Measurements from ENCODE around the gene NINL.
"Not testable (repeated sequence)": the region's sequence is repeated elsewhere in the genome, so short reads cannot be mapped to it uniquely, and the experiment has no call there.

The NINL gene

DNA sequence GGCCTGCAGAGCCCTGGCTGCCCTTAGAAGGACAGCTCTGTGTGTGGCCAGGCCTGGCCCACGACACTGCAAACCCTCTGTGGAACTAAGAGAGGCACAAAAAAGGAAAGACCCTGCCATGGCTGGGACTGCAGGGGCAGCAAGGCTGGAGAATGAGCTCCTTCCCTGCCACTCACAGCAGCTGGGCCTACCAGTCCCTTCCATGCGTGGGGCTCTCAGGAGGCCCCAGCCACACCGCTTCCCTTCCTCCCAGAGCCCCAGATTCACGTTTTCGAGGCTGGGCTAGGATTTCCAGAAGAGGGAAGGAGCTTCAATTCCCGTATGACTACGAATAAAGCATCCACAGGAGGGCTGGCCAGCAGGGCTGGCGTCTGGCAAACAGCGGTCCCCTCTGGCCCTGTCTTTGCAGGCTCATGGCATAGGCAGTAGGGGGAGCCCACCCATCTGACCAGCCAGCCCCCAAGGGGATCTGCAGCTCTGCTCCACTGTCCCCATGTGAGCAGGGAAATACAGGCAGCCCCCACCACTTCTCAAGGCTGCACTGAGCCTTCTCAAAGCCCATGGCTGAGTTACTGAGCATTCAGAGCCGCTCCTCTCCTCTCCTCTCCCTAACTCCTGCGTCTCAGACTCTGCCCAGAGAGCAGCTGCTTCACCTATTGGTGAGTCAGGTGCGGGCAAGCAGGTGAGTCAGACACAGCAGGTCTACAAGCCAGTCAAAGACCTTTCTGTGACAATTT lies 53.1 kb downstream of the NINL start:
- peak; percentile 70 for DNase-seq (ENCODE audit: low spot score)

DNA sequence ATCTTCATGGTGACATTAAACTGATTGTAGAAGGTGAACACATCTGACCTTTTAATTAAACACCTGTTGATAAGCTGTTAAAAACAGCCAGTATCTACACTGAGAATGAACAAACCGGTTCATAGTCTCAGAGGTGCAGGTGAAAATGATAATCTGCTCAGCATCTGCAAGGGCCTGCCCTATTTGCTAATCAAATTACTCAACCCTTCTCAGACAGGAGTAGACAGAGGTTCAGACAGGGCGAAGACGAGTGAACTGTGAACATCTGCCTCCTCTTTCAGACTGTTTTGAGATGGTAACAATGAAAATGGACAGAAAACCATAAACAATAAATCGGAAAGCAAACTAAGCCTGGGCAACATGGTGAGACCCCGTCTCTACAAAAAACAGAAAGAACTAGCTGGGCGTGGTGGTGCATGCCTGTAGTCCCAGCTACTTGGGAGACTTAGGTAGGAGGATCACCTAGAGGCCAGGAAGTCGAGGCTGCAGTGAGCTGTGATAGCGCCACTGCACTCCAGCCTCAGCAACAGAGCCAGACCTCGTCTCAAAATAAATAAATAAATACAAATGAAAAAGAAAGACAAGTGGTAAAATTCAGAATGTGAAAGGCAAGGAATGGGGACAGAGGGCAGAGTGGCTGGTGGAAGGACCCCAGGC lies 55.9 kb downstream of the NINL start:
- DNase-seq (ENCODE audit: low spot score) = no peak

DNA sequence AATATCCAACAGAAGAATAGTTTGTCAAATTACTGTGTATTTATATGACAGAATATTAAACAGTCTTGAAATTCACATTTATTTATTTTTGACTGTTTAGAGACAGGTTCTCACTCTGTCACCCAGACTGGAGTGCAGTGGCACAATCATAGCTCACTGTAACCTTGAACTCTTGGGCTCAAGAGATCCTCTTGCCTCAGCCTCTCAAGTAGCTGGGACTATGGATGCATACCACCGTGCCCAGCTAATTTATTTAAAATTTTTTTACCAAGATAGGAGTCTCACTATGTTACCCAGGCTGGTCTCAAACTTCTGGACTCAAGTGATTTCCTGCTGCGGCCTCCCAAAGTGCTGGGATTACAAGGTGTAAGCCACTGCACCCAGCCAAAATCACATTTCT lies 57.4 kb downstream of the NINL start:
- no peak for DNase-seq (ENCODE audit: low spot score)

DNA sequence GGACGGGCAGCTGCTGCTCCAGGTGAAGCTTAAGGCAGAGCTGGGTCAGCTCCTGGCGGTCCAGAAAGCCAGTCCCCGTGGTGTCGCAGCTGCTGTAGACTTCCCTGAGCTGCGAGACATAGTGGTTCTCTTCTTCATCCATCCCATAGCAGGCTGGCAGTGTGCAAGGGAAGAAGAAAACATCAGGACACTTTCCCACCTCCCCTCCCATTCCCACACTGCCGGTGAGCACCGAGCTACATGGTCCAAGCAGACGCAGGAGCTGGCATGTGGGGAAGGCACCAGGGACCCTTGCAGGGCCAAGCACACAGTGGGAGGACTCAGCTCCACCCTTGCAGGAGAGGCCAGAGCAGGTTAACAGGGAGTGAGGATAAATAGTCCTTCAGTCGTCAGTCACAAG lies 58.9 kb downstream of the NINL start:
- no peak for DNase-seq (ENCODE audit: low spot score)

DNA sequence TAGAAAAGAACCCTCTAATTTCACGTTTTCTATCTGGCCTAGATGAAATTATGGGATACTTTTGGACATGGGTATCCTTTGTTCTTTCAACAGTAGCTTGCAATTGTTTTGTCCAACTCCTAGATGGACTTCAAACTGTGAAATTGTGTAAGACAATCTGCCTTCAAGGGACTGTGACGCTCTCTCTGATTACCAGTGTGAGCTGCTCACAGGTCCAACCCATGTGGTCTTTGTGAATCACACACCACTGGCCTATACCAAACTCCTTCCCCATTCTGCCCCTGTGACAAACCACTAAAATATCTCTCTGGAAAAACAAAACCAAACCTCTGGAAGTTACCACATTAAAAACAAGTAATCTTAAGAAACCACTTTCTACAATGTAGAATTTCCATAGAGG lies 59.5 kb downstream of the NINL start:
- DNase-seq (ENCODE audit: low spot score) = no peak

DNA sequence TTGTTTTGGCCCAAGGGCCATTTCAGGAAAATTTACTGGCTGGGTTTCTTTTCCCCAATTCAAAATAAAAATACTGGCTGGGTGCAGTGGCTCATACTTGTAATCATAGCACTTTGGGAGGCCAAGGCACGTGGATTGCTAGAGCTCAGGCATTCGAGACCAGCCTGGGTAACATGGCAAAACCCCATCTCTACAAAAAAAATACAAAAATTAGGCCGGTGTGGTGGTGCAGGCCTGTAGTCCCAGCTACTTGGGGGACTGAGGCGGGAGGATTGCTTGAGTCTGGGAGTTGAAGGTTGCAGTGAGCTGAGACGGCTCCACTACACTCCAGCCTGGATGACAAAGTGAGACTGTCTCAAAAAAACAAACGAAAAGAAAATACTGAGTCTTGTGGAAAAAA lies 60.0 kb downstream of the NINL start:
- no peak for DNase-seq (ENCODE audit: low spot score)

DNA sequence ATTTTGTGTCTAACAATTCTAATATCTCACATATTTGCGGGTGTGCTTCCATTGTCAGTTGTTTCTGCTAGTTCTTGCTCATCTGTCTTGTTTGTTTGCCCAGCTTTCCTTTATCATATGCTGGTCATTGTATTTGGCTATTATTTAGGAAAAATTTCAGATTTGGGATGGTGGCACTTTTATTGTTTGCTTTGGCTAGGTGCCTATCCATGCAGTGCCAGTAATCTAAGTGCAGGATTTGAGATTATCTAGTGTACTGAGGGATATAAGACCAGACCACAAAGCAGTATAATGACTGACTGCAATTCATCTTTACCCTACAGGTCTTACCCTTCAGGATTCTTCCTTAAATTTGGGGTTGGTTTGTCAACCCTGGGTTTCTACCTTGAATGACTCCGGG lies 63.9 kb downstream of the NINL start:
- DNase-seq (ENCODE audit: low spot score) = no peak

DNA sequence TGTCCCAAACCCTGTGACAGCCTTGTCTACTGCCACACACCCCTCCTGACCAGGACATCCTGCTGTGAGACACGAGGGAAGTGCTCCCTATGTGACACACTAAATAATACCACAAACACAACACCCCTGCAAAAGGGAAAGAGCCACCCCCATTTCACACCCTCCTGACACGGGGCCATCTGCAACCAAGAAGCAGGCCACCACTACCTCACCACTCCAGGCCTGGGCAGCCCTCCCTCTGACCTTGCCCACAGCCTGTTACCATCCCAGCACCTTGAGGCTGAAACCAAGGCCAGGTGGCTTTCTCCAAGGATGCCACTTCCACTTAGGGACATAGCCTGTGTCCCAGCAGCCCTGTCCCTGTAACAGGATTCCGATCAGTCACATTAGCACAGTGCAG lies 68.2 kb downstream of the NINL start:
- DNase-seq (ENCODE audit: low spot score) = no peak

DNA sequence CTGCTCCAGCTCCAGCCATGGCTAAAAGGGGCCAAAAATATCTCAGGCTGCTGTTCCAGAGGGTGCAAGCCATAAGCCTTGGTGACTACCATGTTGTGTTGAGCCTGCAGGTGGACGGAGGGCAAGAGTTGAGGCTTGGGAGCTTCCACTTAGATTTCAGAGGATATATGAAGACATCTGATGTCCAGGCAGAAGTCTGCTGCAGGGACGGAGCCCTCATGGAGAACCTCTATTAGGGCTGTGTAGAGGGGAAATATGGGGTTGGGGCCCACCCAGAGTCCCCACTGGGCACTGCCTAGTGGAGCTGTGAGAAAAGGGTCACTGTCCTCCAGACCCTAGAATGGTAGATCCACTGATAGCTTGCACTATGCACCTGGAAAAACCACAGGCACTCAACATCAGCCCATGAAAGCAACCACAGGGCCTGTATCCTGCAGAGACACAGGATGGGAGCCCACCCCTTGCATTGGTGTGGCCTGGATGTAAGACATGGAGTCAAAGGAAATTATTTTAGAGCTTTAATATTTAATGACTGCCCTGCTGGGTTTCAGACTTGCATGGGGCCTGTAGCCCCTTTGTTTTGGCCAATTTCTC lies 70.5 kb downstream of the NINL start:
- DNase-seq (ENCODE audit: low spot score) = no peak

DNA sequence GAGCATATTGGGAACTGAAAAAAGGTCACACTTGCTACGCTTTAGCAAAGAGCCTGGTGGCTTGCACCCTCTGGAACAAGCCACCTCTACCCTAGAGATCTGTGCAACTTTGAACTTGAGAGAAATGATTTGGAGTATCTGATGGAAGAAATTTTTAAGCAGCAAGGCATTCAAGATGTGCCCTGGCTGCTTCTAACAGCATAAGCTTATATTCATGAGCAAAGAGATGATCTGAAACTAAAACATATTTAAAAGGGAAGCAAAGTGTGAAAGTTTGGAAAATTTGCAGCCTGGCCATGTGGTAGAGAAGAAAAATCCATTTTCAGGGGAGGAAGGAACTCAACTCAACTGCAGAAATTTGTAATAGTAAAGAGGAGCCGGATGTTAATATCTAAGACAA lies 71.1 kb downstream of the NINL start:
- DNase-seq (ENCODE audit: low spot score) = no peak

DNA sequence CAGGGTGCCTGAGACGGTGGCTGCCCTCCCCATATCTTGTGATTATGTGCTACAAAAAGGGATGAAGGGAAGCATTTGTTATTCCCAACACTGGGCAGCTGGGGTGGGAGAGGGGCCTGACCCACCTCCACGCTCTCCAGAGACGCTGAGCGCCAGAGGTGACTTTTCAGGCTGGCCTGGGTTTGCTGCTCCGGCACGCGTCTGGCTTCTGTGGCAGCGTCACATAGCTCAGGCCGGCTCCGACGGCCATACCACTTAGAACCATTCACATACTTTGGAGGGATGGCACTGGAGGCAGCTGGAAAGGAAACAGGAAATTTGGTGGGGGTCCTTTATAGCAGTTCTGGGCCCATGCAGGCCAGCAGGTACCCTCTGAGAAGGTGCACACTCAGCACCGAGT lies 72.6 kb downstream of the NINL start:
- DNase-seq (ENCODE audit: low spot score) = no peak

DNA sequence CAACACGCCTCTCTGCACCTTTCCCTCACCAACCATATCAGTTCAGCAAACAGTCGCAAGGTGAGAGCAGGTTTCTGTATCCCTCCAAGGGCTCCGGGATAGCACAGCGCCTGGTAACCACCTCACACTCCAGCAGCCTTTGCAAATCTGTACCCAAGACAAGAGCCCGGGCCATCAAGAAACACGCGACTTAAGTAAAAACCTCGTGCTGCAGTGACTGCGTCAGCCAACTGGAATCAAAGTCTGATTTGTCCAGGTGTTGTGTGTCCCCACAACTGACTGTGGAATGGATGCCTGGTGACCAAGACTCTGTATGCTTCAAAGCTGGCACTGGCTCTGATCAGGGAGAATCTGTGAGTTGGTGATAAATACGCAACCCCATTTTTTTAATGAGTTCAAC lies 74.1 kb downstream of the NINL start:
- no peak for DNase-seq (ENCODE audit: low spot score)

DNA sequence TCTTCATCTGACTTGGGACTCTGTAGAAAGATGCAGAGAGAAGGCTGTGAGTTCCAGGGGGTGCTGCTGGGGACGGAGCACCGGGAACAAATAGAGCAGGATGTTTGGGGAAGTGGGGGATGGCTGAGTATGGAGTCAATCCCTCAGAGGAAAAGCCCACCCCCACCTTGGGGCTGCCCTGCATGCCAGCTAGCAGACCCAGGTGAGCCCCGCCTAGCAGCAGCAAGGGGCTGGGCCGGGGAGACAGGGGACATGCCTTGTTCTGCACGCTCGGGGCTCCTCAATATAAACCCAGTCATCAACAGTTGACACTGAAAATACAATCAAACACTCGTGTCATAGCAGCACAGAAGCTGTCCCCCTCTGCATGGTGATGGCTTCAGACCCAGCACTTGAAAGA lies 74.6 kb downstream of the NINL start:
- no peak for DNase-seq (ENCODE audit: low spot score)

DNA sequence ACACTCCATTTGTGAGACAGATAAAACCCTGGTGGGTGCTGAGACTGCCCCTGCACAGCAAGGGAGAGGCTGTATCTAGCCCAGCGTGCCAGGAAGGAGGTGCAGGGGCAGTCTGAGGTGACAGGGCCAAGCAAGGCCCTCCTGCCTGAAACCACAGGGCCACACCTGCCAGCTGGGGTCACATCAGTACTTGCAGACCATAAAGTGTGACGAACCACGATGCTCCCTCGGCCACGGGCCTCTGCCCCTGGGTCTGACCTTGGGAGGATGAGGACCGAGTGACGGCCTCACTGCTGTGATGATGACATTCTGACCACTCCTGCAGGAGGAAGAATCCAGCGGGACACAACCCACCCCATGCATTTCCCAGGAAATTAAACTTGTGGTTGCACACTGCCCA lies 75.1 kb downstream of the NINL start:
- DNase-seq (ENCODE audit: low spot score) = no peak

DNA sequence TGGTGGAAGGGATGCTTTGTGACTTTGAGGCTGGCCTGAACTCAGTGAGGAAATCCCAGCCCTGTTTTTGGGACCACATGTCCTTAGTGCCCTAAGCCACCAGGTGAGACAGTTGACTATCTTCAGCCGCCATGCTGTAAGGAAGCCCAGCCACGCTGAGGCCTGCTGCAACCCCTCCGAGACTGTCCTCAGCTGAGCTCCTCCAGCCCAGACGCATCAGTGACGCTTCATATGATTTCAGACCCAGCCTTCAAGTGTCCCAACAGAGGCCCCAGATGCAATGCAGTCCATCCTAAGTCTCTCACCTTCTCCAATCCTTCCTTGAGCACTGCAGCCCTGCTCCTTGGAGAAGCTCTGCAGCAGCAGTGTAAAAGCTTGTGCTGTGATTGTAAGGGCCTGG lies 76.2 kb downstream of the NINL start:
- DNase-seq (ENCODE audit: low spot score) = no peak

DNA sequence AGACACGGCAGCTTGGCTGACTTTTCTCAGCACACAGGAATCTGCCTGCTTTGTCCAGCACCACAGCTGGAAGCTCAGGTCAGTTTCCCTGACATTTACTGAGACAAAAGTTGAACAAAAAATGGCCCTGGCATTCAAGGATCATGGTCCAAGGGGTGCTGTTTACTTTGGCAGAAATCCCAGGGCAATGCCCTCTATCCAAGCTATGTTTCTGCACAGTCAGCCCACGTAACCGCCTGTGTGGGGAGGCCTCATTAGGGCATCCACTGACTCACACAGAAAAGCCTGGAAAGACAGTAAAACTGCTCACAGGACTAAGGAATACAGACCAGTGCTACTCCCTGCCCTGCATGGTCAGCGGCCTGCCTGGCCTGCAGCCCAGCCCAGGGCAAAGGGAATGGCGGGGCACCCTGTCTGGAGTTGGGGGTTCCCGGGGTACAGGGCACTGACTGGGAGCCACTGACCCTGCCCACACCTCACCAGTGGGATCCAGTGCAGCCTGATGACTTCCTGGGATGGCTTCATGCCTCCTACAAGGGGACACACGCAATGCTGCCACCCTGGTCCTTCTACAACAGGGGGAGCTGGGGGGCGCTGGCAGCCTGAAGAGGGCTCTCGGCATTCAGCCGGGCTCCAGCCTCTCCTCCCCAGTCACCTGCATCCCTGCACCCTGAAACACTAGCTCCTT lies 77.1 kb downstream of the NINL start:
- no peak for DNase-seq (ENCODE audit: low spot score)

DNA sequence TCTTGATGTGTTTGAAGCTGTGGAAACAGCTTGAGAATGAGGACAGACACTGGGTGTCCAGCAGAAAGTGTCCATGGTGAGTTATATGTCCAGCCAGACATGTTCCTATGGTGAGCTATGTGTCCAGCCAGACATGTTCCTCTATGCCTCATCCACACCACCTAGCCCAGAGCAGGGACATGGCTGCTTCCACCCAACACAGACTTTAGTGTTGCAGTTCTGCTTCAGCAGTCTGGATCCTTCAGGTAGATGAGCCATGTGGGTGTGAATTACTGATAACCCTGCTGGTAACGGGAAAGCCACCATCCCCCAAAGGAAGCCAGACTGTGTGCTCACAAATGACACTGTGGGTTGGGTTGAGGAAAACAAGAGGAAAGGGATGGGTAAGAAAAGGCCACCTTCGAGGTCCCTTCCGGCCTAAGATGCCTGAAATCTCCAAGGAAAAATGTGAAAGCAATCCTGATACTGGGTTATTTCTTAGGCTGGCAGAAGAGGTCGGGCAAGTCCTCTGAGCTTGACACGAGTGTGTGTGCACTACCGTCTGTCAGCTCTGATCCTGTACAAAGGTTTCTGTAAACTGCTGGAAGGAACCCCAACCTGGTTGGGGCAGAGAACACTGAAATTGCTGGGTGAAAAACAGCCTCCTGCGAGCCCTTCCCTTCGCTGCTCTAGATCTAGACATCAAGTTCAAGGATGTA lies 77.8 kb downstream of the NINL start:
- DNase-seq (ENCODE audit: low spot score) = no peak

DNA sequence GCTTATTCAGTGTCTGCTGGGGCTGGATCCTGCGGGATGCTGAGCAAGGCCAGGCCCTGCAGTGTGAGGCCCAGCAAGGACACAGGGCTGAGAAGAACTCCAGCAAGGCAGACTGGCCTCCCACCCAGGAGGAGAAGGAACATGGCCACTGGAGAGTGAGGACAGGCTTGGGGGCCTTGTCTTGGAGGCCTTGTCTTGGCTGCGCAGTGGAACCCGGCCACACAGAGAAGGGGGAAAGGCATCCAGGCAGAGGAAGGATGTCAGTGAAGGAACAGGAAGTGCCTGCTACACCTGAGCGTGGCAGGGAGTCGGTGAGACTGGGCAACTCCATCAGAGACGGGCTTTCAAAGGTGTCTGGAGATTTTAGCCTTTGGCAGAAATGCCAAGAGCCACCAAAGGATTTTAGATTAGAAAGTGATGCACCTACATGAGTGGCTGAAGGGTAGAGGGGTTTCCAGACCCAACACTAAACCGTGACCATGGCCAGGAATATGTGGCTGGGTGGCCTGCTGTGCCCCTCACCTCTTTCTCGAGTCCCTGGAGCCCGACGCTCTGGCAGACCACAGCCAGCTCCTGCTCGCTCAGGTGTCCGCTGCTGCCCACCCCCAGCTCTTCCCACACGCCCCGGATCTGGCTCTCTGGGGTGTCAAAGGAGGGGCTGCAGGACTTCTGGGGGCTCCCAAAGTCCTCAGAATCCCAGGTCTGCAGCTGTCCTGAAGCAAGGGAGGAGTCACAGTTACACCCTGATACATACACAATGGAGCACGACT lies 80.8 kb downstream of the NINL start:
- DNase-seq (ENCODE audit: low spot score) = no peak

DNA sequence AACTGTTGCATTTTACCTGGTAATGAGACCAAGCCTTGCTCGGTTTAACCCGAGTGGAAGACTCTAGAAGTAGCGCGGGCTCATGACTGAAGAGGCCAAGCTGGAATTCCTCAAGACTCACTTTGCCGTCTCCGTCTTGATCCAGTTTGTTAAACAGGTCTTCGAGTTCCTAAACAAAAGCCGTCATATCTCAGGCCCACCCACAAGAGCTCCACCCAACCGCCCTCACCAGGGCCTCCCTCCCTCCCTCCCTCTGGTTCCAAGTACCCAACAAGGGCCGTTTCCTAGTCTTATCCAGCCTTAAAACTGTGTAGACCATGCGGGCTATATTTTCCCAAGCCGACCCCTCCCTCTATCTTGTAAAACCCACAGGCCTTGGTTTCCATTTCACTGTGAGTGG lies 81.4 kb downstream of the NINL start:
- no peak for DNase-seq (ENCODE audit: low spot score)

DNA sequence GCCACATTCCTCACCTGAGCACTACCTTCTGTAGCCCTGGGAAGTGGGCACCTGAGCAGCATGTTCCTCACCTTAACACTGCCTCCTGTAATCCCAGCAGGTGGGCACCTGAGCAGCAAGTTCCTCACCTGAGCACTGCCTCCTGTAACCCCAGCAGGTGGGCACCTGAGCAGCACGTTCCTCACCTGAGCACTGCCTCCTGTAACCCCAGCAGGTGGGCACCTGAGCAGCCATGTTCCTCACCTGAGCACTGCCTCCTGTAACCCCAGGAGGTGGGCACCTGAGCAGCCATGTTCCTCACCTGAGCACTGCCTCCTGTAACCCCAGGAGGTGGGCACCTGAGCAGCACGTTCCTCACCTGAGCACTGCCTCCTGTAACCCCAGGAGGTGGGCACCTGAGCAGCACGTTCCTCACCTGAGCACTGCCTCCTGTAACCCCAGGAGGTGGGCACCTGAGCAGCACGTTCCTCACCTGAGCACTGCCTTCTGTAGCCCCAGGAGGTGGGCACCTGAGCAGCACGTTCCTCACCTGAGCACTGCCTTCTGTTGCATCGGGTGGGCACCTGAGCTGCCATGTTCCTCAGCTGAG lies 82.2 kb downstream of the NINL start:
- DNase-seq (ENCODE audit: low spot score) = not testable (repeated sequence)

DNA sequence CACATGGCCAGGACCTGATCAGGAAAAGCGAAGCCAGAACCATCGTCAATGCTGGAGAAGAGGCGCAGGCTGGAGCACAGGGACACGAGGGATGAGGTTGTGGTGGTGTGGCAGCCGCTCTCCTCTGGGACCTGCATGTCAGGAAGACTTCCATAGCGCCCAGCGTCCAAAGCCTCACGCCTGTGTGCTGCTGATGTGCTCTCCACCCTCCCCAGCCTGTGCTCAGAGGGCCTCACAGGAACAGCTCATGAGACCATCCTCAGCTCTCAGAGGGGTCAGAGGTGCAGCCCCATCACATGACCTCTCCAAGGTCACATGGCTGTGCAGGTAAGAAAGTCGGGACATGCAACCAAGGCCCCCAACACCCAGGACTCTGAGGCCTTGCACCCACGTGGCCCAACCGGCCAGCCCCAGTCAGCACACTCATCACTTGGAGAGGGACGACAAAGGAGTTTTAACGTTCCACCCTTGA lies 84.4 kb downstream of the NINL start:
- DNase-seq (ENCODE audit: low spot score) = no peak
